HepG2 (cell line): ENCODE measurements around the gene PTGR2. TPM values are rescaled to one million over a fixed set of nuclear protein-coding genes. Genes with fewer than 3 reads are reported as not detected.

Experiments
- ADNP ChIP-seq: sonication (generic); formaldehyde crosslinking; IDR thresholded peaks from 2 replicates; pipeline ENCODE4 v1.4.0; 2020; ENCODE audit warnings: missing genetic modification reagents
- JDP2 ChIP-seq: sonication (generic); formaldehyde crosslinking; IDR thresholded peaks from 2 replicates; pipeline ENCODE4 v1.8.1; 2022; ENCODE audit warnings: missing genetic modification reagents, borderline replicate concordance
- KDM3A ChIP-seq: IDR thresholded peaks from 2 replicates; pipeline ENCODE4 v1.6.1; 2018; ENCODE audit warnings: low read depth, missing compliant biosample characterization
- LBX2 ChIP-seq: sonication (generic); formaldehyde crosslinking; IDR thresholded peaks from 2 replicates; pipeline ENCODE4 v1.5.0; 2020; ENCODE audit warnings: missing genetic modification reagents, mild to moderate bottlenecking, borderline replicate concordance
- SMAD1 ChIP-seq: sonication (generic); formaldehyde crosslinking; IDR thresholded peaks from 2 replicates; pipeline ENCODE4 v1.4.0; 2020; ENCODE audit warnings: missing genetic modification reagents, low read depth, mild to moderate bottlenecking, borderline replicate concordance
- SMYD3 ChIP-seq: sonication (generic); formaldehyde crosslinking; IDR thresholded peaks from 2 replicates; pipeline ENCODE4 v1.8.1; 2023; ENCODE audit warnings: mild to moderate bottlenecking, missing genetic modification reagents
- SRY ChIP-seq: sonication (generic); formaldehyde crosslinking; IDR thresholded peaks from 2 replicates; pipeline ENCODE4 v1.8.0; 2022; ENCODE audit warnings: mild to moderate bottlenecking, missing genetic modification reagents
- STAG1 ChIP-seq: sonication (generic); formaldehyde crosslinking; IDR thresholded peaks from 2 replicates; pipeline ENCODE4 v1.4.0; 2020; ENCODE audit warnings: missing genetic modification reagents
- TBL1XR1 ChIP-seq: fragments of 150-350 bp; IDR thresholded peaks from 2 replicates; pipeline ENCODE4 v1.6.1; 2014; ENCODE audit warnings: borderline replicate concordance, low read length; ENCODE audit not compliant: partially characterized antibody
- ZNF225 ChIP-seq: sonication (generic); formaldehyde crosslinking; IDR thresholded peaks from 2 replicates; pipeline ENCODE4 v1.4.0; 2020; ENCODE audit warnings: mild to moderate bottlenecking, missing genetic modification reagents
- ZNF253 ChIP-seq: sonication (generic); formaldehyde crosslinking; IDR thresholded peaks from 2 replicates; pipeline ENCODE4 v1.8.0; 2022; ENCODE audit warnings: mild to moderate bottlenecking, missing genetic modification reagents, borderline replicate concordance
- ZNF431 ChIP-seq: sonication (generic); formaldehyde crosslinking; IDR thresholded peaks from 2 replicates; pipeline ENCODE4 v1.9.0; 2022; ENCODE audit warnings: missing genetic modification reagents, low read depth, mild to moderate bottlenecking, borderline replicate concordance
- ZNF746 ChIP-seq: sonication (generic); formaldehyde crosslinking; IDR thresholded peaks from 2 replicates; pipeline ENCODE4 v1.8.0; 2022; ENCODE audit warnings: mild to moderate bottlenecking, missing genetic modification reagents
- ZSCAN21 ChIP-seq: sonication (generic); formaldehyde crosslinking; IDR thresholded peaks from 2 replicates; pipeline ENCODE4 v1.8.0; 2022; ENCODE audit warnings: mild to moderate bottlenecking, missing genetic modification reagents, moderate library complexity, borderline replicate concordance
- polyA plus RNA-seq, 8 experiments: library from polyadenylated mRNA; depleted of rRNA in 3 of 8; stranded (reverse) in 7 of 8; unstranded in 1 of 8; fragments of >200 nt; fragmentation: Illumina TruSeq in 4 of 8; extraction: Trizol in 4 of 8; gene quantifications; 2 replicates each; pipeline versions ENCODE4 v1.2.1 to v1.2.3, GENCODE V29; 2011 to 2016; ENCODE audit warnings: low read depth in 4 of 8, missing spikeins in 1 of 8, mixed read lengths in 1 of 8; ENCODE audit not compliant: insufficient read depth in 1 of 8
- total RNA-seq, 5 experiments: library from RNA; depleted of rRNA; stranded (reverse); fragments of >200 nt; fragmentation: Illumina TruSeq; extraction: Trizol; gene quantifications; 2 replicates each; pipeline ENCODE4 v1.2.3, GENCODE V29; 2016; ENCODE audit warnings: low read depth in 1 of 5
- TF ChIP-seq, protein P1 (sequence below): sonication (generic); formaldehyde crosslinking; IDR thresholded peaks from 2 replicates; pipeline ENCODE4 v1.5.0; 2020; ENCODE audit warnings: missing genetic modification reagents
- TF ChIP-seq, protein P2 (sequence below): sonication (generic); formaldehyde crosslinking; IDR thresholded peaks from 2 replicates; pipeline ENCODE4 v1.5.1; 2020; ENCODE audit warnings: mild to moderate bottlenecking, moderate library complexity, missing genetic modification reagents
- TF ChIP-seq, protein P3 (sequence below): sonication (generic); formaldehyde crosslinking; IDR thresholded peaks from 2 replicates; pipeline ENCODE4 v1.4.0; 2020; ENCODE audit warnings: missing genetic modification reagents, borderline replicate concordance
- TF ChIP-seq, protein P4 (sequence below): conservative IDR thresholded peaks from 2 replicates; pipeline ENCODE4 v1.6.1; 2018; ENCODE audit warnings: missing genetic modification reagents

PTGR2 gene
- total and polyA plus RNA-seq, 2 of the 13 experiments (the other 11 are each of a cell fraction or from before 2014, with no cell fraction given), result 3.0 to 4.3 TPM

GRCh38 chr14:73886449-73887317, 35.1 kb downstream of the PTGR2 start, which contains the start of gene ZNF410 (continued):
- TF ChIP-seq, protein P1, sequence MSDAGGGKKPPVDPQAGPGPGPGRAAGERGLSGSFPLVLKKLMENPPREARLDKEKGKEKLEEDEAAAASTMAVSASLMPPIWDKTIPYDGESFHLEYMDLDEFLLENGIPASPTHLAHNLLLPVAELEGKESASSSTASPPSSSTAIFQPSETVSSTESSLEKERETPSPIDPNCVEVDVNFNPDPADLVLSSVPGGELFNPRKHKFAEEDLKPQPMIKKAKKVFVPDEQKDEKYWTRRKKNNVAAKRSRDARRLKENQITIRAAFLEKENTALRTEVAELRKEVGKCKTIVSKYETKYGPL, result no peak
- TF ChIP-seq ZSCAN21 (CRISPR knock-in tag) (peak; percentile 96), ZNF253 (CRISPR knock-in tag) (peak; percentile 78; the same call in 1 of the 2 replicates), KDM3A (CRISPR knock-in tag) (peak; percentile 39; the same call in 1 of the 2 replicates), LBX2 (CRISPR knock-in tag) (no peak), TBL1XR1 (no peak), ZNF225 (CRISPR knock-in tag) (no peak), SMYD3 (CRISPR knock-in tag) (no peak), STAG1 (peak; percentile 21; the same call in 1 of the 2 replicates), ZNF746 (CRISPR knock-in tag) (peak; percentile 57; the same call in 1 of the 2 replicates), SRY (CRISPR knock-in tag) (peak; percentile 49), SMAD1 (peak; percentile 39; the same call in 1 of the 2 replicates), ZNF431 (CRISPR knock-in tag) (no peak; the same call in 1 of the 2 replicates), JDP2 (CRISPR knock-in tag) (no peak), ADNP (CRISPR knock-in tag) (no peak)
- TF ChIP-seq, protein P2, sequence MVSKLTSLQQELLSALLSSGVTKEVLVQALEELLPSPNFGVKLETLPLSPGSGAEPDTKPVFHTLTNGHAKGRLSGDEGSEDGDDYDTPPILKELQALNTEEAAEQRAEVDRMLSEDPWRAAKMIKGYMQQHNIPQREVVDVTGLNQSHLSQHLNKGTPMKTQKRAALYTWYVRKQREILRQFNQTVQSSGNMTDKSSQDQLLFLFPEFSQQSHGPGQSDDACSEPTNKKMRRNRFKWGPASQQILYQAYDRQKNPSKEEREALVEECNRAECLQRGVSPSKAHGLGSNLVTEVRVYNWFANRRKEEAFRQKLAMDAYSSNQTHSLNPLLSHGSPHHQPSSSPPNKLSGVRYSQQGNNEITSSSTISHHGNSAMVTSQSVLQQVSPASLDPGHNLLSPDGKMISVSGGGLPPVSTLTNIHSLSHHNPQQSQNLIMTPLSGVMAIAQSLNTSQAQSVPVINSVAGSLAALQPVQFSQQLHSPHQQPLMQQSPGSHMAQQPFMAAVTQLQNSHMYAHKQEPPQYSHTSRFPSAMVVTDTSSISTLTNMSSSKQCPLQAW (CRISPR knock-in tag), result peak; percentile 86; the same call in 1 of the 2 replicates
- TF ChIP-seq, protein P3, sequence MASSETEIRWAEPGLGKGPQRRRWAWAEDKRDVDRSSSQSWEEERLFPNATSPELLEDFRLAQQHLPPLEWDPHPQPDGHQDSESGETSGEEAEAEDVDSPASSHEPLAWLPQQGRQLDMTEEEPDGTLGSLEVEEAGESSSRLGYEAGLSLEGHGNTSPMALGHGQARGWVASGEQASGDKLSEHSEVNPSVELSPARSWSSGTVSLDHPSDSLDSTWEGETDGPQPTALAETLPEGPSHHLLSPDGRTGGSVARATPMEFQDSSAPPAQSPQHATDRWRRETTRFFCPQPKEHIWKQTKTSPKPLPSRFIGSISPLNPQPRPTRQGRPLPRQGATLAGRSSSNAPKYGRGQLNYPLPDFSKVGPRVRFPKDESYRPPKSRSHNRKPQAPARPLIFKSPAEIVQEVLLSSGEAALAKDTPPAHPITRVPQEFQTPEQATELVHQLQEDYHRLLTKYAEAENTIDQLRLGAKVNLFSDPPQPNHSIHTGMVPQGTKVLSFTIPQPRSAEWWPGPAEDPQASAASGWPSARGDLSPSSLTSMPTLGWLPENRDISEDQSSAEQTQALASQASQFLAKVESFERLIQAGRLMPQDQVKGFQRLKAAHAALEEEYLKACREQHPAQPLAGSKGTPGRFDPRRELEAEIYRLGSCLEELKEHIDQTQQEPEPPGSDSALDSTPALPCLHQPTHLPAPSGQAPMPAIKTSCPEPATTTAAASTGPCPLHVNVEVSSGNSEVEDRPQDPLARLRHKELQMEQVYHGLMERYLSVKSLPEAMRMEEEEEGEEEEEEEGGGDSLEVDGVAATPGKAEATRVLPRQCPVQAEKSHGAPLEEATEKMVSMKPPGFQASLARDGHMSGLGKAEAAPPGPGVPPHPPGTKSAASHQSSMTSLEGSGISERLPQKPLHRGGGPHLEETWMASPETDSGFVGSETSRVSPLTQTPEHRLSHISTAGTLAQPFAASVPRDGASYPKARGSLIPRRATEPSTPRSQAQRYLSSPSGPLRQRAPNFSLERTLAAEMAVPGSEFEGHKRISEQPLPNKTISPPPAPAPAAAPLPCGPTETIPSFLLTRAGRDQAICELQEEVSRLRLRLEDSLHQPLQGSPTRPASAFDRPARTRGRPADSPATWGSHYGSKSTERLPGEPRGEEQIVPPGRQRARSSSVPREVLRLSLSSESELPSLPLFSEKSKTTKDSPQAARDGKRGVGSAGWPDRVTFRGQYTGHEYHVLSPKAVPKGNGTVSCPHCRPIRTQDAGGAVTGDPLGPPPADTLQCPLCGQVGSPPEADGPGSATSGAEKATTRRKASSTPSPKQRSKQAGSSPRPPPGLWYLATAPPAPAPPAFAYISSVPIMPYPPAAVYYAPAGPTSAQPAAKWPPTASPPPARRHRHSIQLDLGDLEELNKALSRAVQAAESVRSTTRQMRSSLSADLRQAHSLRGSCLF, result peak; percentile 25; the same call in 1 of the 2 replicates
- TF ChIP-seq, protein P4, sequence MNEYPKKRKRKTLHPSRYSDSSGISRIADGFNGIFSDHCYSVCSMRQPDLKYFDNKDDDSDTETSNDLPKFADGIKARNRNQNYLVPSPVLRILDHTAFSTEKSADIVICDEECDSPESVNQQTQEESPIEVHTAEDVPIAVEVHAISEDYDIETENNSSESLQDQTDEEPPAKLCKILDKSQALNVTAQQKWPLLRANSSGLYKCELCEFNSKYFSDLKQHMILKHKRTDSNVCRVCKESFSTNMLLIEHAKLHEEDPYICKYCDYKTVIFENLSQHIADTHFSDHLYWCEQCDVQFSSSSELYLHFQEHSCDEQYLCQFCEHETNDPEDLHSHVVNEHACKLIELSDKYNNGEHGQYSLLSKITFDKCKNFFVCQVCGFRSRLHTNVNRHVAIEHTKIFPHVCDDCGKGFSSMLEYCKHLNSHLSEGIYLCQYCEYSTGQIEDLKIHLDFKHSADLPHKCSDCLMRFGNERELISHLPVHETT (CRISPR knock-in tag), result peak; percentile 93
